Activated naive CD8-positive, alpha-beta T cell treated with anti-CD3 and anti-CD28 coated beads, Interleukin-2, amount 10 ng/mL, durations not matched to agents 7 days and 5 days (primary cell): ENCODE results near the gene GOLGA8B. TPM values are rescaled to one million over a fixed set of nuclear protein-coding genes. Genes with fewer than 3 reads are reported as not detected.
A peak's percentile ranks its signal among the peaks of the same experiment; 100 is the strongest.
"Not testable (repeated sequence)": the region's sequence is repeated elsewhere in the genome, so short reads cannot be mapped to it uniquely, and the experiment has no call there.

Source experiments
- ATAC-seq: fragments of 150-1000 bp; cut with Tn5 transposase; one replicate; pipeline ENCODE4 v1.10.0; 2021; ENCODE audit warnings: low read depth, moderate library complexity
- POLR2A ChIA-PET: fragments of 350-600 bp; sonication (Branson Sonifier 250); formaldehyde crosslinking; loops from one replicate; lab custom pipeline; 2021; ENCODE audit warnings: antibody characterized with exemption; lab: Charles Lee
- DNase-seq: peaks from one replicate; pipeline ENCODE4 v3.0.0; 2021
- H3K27ac Mint-ChIP-seq: one replicate; pipeline ENCODE4 v1.8.0; 2022; ENCODE audit warnings: mild to moderate bottlenecking, mixed read lengths
- H3K27me3 Mint-ChIP-seq: one replicate; pipeline ENCODE4 v1.8.0; 2022; ENCODE audit warnings: mild to moderate bottlenecking, moderate library complexity, mixed read lengths
- H3K36me3 Mint-ChIP-seq: one replicate; pipeline ENCODE4 v1.8.0; 2021; ENCODE audit warnings: mild to moderate bottlenecking, mixed read lengths
- H3K4me1 Mint-ChIP-seq: one replicate; pipeline ENCODE4 v1.8.0; 2021; ENCODE audit warnings: mixed read lengths
- H3K4me3 Mint-ChIP-seq: one replicate; pipeline ENCODE4 v1.8.0; 2022; ENCODE audit warnings: mild to moderate bottlenecking, moderate library complexity, mixed read lengths
- H3K9me3 Mint-ChIP-seq: one replicate; pipeline ENCODE4 v1.8.0; 2021; ENCODE audit warnings: mixed read lengths
- total RNA-seq, 2 experiments: library from RNA; stranded (reverse); gene quantifications; one replicate each; pipeline ENCODE4 v1.2.3, GENCODE V29; 2021

GOLGA8B gene
- total RNA-seq, 2 experiments from 2014 or later: 371 to 410 TPM

DNA sequence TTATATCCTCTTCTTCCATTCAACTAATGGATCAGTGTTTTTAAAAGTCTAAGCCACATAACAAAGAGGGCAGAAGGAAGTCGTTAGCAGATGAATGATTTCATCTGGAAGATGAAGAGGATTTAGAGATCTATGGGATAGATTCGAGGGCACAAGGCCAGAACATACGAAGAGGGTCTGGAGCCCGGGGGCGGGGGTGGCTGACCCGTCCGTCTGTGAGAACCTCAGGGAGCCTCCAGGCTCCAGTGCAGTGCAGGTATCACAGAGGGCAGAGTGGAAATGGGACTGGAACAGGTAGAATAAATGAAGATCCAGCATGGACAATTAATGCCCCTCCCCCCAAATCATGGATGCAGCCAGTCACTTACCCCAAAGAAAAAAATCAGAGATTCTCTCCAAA, 1.5 kb upstream of the GOLGA8B start:
- Mint-ChIP-seq H3K9me3 (no peaks in the 10 kb centered on the region), H3K36me3 (peaks cover 2% of the 10 kb centered on the region), H3K27me3 (peaks cover 29% of the 10 kb centered on the region), H3K4me1 (peaks cover 20% of the 10 kb centered on the region), H3K4me3 (peak overlapping the region; percentile 28), H3K27ac (no peak overlapping the region)
- POLR2A ChIA-PET: interaction anchor here (3.1 kb wide), 1 partner anchor 218 kb away, joined by 27 read pairs; the partner anchor contains the start of gene LPCAT4
- ATAC-seq (no peak), DNase-seq (no peak)

DNA sequence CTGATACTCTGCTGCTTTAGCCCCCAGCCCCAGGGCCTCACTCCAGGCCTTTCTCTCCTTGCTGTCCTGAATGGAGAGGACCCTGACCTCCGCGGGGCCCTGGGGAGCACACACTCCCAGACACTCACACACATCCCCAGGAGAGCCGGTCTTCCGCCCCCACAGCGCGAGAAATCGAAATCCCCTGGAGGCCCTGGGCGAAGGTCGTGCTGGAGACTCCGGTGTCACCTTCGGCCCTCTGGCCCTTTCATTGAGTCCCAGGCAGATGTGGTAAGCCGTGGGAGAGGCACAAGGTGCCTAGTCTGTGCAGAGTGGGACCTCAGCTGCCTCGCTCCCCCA, 848 bp upstream of the GOLGA8B start:
- no peaks in the 10 kb centered on the region for H3K9me3 Mint-ChIP-seq
- H3K4me1 Mint-ChIP-seq: peaks cover 25% of the 10 kb centered on the region
- no peak for ATAC-seq
- H3K27ac Mint-ChIP-seq: peak overlapping the region; percentile 87
- DNase-seq: no peak
- peak overlapping the region; percentile 87 for H3K4me3 Mint-ChIP-seq
- H3K27me3 Mint-ChIP-seq: peaks cover 24% of the 10 kb centered on the region
- H3K36me3 Mint-ChIP-seq: peaks cover 2% of the 10 kb centered on the region
- POLR2A ChIA-PET: interaction anchor here (1.2 to 3.1 kb wide), 6 partner anchors 72 to 385 kb away, joined by 4 to 27 read pairs (median 6); partner anchors contain the start of genes AQR, GOLGA8A, KATNBL1 and LPCAT4

DNA sequence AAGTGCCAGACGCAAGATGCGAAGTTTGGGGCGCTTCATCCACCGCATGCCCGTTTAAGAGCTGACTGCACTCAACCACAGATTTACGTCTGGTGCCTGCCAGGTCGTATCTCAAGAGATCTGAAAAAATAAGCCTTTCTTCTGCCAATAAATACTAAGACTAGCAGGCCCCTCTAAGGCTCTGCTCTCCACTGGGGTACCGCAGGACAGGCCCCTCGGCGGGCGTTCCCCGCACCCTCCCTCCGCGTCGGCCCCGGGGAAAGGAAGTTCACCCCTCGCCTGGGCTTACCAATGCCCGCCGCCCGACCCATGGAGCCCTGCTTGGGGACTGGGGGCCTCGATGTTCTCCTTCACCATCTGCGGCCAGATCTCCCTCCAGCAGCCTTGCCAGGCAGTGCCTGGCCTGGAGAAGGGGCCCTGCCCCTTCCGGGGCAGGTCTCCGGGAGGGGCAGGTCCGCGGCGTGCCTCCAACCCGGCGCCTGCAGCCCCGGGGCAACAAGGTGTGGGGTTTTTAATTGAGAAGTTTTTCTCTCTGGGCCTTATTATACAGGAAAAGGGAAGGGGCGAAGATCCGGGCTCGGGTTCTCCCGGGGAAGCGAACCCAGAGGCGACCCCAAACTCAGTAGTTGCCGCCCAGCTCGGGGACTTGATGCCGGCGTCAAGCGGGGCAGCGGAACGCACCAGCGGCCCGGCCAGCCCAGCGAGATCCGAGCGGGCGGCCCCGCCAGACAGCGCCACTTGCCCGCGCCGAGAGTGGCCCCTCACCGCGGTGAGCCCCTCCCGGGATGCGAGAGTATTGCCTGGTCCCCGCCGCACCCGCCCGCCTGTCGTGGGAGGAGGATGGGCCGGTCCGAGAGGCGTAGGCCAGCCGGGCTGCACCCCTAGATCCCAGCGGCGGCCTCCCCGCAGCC, 735 bp downstream of the GOLGA8B start:
- Mint-ChIP-seq H3K4me1 (peaks cover 33% of the 10 kb centered on the region), H3K4me3 (peak overlapping the region; percentile 92), H3K9me3 (no peaks in the 10 kb centered on the region), H3K36me3 (peaks cover 11% of the 10 kb centered on the region), H3K27me3 (peaks cover 18% of the 10 kb centered on the region), H3K27ac (peak overlapping the region; percentile 85)
- POLR2A ChIA-PET: interaction anchor here (1.0 to 3.1 kb wide), 9 partner anchors 68 to 387 kb away, joined by 3 to 27 read pairs (median 5); partner anchors contain the start of genes AQR, GOLGA8A, KATNBL1 and LPCAT4
- ATAC-seq (peak; percentile 55), DNase-seq (peak; percentile 64)

DNA sequence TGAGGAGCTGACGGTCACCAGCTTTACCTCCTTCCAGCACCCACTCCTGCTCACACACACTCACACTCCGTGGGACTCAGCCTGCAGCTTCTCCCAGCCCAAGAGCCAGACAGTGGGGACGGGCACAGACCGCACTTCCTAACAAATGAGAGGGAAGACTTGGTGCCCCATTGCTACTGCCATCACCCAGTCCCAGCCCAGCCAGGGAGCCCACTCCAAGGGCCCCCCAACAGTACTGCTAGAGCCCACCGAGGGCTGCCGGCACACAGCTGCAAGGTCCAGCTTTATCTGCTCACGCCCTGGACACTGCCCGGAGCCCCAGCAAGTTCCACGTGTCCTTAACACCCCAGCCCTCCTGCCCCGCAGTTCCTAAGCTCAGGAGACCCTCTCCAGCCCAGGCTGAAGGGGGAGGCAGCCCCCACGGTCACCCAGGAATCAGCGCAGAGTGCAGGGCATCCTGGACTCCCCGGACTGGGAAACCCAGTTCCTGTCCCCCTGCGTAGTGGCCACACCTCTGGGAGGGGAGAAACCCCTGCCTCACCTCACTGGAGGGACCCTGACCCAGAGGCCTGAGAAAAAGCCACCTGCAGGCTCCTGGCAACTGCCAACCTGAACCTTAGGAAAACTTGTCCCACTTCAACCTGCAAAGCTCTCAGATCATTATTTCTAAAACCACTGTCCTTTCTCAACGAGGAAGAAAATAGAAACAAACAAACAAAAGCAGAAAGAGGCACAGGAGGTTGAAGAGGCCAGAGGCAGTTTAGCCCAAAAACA, 1.6 kb downstream of the GOLGA8B start:
- POLR2A ChIA-PET: interaction anchor here (2.3 kb wide), 1 partner anchor 67 kb away, joined by 6 read pairs; no protein-coding TSS in a partner anchor
- not testable (repeated sequence) for ATAC-seq, DNase-seq, H3K9me3 Mint-ChIP-seq
- Mint-ChIP-seq H3K36me3 (peaks cover 11% of the 10 kb centered on the region), H3K27ac (peak overlapping the region; percentile 85), H3K27me3 (peaks cover 16% of the 10 kb centered on the region), H3K4me3 (peak overlapping the region; percentile 92), H3K4me1 (peaks cover 34% of the 10 kb centered on the region)

DNA sequence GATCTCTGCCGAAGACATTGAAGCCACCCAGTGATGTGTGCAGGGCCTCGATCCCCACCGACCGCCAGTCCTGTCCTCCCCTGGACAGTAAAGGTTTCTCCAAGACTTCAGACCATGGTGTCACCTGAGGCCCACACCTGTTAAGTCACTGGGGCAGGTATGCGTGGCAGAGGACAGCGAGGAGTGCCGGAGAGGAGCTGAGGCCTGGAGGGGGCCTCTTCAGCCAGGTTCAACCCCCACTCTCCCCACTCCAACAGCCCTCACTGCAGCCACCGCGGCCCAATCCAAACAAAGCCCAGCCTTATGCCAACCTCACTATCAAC, 2.4 kb downstream of the GOLGA8B start:
- POLR2A ChIA-PET: no interaction called here
- Mint-ChIP-seq H3K9me3 (no peaks in the 10 kb centered on the region), H3K27ac (no peak overlapping the region), H3K4me1 (peaks cover 38% of the 10 kb centered on the region), H3K27me3 (peaks cover 15% of the 10 kb centered on the region), H3K4me3 (peak overlapping the region; percentile 92), H3K36me3 (peaks cover 11% of the 10 kb centered on the region)
- ATAC-seq (no peak), DNase-seq (no peak)

DNA sequence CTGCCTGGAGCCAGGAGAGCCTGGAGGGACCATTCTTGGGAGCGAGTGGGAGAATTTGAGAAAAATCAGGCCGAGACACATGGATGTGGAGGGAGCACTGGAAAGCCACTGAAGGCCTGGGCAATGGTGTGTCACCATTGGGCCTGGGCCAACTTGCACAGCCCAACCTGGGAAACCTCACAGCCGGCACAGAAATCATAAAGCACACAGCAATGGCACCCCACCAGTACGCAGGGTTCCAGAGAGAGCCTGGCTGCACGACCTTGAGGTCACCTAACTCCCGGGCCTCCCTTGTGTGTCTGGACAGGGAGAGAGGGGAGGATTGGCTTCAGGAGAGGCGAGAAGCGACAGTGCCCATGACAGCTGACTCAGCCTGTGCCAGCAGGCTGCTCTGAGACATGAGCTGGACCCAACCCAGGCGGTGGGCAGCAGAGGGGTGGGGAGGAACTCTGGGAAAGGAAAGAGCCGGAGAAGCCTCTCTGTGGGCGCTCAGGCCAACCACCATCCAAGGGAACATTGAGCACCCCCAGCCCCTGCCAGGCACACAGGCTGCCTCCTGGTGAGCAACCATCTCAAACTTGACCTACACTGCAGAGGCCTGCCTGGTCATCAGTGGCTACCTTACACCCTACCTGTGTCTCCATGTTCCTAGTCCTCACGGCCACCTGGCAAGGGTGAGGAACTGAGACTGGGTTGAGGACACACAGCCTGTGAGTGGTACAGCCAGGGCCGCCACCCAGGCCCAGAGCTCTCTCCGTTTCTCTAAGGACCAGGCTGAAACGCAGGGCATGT, 3.0 kb downstream of the GOLGA8B start:
- H3K27ac Mint-ChIP-seq, POLR2A ChIA-PET, H3K9me3 Mint-ChIP-seq, DNase-seq, ATAC-seq: not testable (repeated sequence)
- H3K27me3 Mint-ChIP-seq: peaks cover 11% of the 10 kb centered on the region
- peaks cover 11% of the 10 kb centered on the region for H3K36me3 Mint-ChIP-seq
- H3K4me3 Mint-ChIP-seq: peak overlapping the region; percentile 28
- H3K4me1 Mint-ChIP-seq: peaks cover 39% of the 10 kb centered on the region

DNA sequence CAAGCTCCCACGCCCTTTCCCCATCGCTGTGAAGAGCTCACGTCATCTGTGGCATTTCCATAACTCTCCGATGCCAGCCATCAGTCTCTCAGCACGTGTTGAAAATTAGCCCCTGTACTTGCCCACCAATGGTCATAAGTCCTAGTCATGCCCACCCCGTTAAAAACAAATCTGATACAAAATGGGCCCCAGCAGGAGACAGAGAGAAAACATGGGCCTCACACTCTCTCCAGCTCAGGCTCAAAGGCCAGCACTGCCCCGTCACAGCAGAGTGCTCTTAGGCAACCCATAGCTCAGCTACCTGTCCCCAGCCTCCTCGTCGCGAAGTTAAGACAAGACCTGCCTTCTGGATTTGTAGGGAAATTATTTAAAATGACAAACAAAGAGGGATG, 5.2 kb downstream of the GOLGA8B start:
- no peak for ATAC-seq
- no peak overlapping the region for H3K27ac Mint-ChIP-seq
- no peaks in the 10 kb centered on the region for H3K27me3 Mint-ChIP-seq
- H3K4me1 Mint-ChIP-seq: peaks cover 32% of the 10 kb centered on the region
- H3K9me3 Mint-ChIP-seq: no peaks in the 10 kb centered on the region
- no peak overlapping the region for H3K4me3 Mint-ChIP-seq
- POLR2A ChIA-PET: no interaction called here
- no peak for DNase-seq
- H3K36me3 Mint-ChIP-seq: peaks cover 13% of the 10 kb centered on the region

DNA sequence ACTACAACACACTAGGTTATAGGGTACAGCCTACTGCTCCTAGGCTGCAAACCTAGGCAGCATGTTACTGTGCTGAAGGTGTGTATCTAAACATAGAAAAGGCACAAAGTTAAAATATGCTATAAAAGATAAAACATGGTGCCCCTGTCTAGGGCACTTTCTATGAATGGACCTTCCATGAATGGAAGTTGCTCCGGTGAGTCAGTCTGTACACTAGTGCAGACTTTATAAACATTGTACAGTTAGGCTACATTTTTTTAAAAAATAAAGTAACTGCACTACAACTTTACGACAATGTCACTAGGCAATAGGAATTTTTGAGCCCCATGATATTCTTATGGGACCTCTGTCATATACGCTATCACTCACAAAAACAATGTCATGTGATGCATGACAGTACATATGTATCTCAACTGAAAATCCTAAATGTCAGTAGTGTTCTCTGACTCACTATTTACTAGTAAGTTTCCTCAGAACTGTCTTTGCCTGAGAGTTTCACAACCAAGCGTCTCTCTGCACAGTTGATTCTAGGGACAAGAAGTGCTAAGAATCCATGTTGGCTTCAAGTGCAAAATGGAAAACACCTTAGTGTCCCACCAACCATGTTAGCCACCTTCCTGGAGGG, 5.7 kb downstream of the GOLGA8B start:
- H3K9me3 Mint-ChIP-seq, H3K27ac Mint-ChIP-seq, DNase-seq, ATAC-seq, H3K4me3 Mint-ChIP-seq, H3K27me3 Mint-ChIP-seq, POLR2A ChIA-PET: not testable (repeated sequence)
- Mint-ChIP-seq H3K4me1 (peaks cover 34% of the 10 kb centered on the region), H3K36me3 (peaks cover 13% of the 10 kb centered on the region)

DNA sequence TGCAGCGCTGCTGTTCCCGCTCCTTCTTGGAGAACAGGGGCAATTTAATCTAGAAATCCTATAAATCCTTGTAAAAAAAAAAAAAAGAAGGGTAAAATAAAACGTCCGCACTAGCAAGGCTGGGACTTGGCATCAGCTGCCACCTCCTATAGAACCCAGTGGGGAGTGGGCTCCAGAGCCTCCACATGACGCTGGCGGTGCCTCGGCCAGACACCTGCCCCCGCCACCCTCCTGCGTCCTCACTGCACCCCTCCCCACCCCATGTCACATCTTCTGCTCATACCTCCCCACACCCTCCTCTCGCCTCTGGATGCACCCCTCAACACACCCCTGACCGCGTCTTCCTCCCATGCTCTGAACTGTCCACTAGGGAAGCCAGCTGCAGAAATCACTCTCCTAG, 8.4 kb downstream of the GOLGA8B start:
- H3K27me3 Mint-ChIP-seq, H3K27ac Mint-ChIP-seq, H3K9me3 Mint-ChIP-seq, H3K4me3 Mint-ChIP-seq, POLR2A ChIA-PET, ATAC-seq, DNase-seq: not testable (repeated sequence)
- Mint-ChIP-seq H3K36me3 (peaks cover 11% of the 10 kb centered on the region), H3K4me1 (peaks cover 33% of the 10 kb centered on the region)

DNA sequence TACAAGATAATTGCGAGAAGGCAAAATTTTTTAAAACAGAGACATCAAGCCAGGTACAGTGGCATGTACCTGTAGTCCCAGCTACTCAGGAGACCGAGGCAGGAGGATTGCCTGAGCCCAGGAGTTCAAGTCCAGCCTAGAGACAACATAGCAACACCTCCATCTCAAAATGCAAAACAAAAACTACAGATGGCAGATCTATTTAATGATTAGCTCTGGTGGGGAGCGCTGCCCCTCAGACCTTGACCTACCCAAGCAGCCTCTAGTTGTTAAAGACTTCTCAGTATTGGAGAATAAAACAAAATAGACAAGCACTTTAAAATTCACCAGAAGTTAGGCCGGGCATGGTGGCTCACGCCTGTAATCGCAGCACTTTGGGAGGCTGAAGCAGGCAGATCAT, 10.5 kb downstream of the GOLGA8B start:
- ATAC-seq, H3K27ac Mint-ChIP-seq, H3K9me3 Mint-ChIP-seq, H3K36me3 Mint-ChIP-seq, H3K27me3 Mint-ChIP-seq, DNase-seq, POLR2A ChIA-PET, H3K4me3 Mint-ChIP-seq: not testable (repeated sequence)
- H3K4me1 Mint-ChIP-seq: peaks cover 15% of the 10 kb centered on the region

DNA sequence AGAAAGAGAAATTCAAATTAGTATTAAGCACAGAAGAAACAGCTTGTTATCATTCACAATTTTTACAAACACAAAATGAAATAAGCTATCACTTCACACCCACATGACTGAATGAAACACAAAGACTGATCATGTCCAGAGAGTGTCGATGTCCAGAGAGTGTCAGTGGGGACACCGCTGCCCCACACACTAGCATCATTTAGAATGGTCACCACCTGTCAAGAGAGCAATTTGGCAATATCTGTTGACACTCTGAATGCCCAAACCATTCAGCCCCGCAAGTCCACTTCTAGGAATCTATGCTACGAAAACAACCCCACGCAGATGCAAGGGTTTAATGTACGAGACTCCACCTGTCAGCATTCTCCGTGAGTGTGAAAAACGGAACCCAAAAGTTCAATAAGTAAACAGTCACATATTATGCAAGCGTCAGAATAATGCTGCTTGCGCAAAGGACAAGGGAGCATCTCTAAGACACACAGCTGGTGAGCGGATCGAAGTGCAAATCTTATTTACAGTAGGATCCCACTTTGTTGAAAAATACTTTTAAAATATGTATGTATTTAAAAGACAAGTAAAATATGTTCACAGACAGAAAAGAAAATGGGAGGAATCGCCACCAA, 11.3 kb downstream of the GOLGA8B start:
- H3K4me1 Mint-ChIP-seq: peaks cover 18% of the 10 kb centered on the region
- H3K9me3 Mint-ChIP-seq, ATAC-seq, H3K36me3 Mint-ChIP-seq, H3K27me3 Mint-ChIP-seq, POLR2A ChIA-PET, H3K27ac Mint-ChIP-seq, H3K4me3 Mint-ChIP-seq, DNase-seq: not testable (repeated sequence)

DNA sequence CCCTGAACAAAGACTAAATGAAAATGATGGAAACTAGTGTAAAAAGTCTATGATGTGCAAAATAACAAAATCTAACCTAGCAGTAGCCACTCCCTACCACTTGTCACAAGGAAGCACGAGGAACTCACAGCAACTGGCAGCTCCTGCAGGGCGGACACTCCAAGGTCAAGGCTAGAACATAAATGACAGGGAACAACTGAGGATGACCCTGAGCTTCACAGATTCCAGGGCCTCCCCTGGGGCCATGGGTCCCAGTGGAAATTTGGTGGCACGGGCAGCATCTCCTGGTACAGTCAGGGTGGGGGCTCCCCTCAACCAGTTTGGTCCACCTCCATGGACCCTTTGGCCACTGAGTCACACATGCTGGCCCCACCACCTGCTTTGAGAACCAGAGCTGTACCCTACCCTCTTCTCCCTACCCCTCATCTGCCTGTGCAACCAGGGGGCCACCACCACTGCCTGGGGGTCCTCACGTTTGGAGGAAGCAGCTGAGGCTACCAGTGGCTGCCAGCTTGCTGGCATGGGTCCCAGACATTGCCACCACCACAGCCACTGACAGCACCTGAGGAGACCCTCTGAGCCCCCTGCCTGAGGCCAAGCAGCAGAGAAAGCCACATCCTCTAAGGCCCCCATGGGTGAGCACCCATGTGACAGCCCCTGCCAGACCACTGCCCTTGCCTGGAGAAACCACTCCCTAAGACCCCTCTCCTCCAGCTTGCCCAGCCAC, 13.6 kb downstream of the GOLGA8B start:
- H3K27me3 Mint-ChIP-seq, H3K36me3 Mint-ChIP-seq, DNase-seq, H3K4me3 Mint-ChIP-seq, H3K9me3 Mint-ChIP-seq, POLR2A ChIA-PET, H3K27ac Mint-ChIP-seq, ATAC-seq: not testable (repeated sequence)
- H3K4me1 Mint-ChIP-seq: peaks cover 13% of the 10 kb centered on the region
